Measurements from ENCODE around the gene RPRD2. TPM values are rescaled to one million over a fixed set of nuclear protein-coding genes. Genes with fewer than 3 reads are reported as not detected.

RPRD2 gene
- total RNA-seq, 1 experiment from 2014 or later: 26.7 TPM

- Histone ChIP-seq H3K36me3 (ENCODE audit: control insufficient read depth in 1 of 2, insufficient read depth in 2 of 2, low read length in 2 of 2) (no peaks in the 10 kb centered on the region), H3K4me2 (ENCODE audit: low read length) (no peak overlapping the region), H3K4me1 (ENCODE audit: control insufficient read depth in 1 of 2, insufficient read depth in 2 of 2, low read length in 2 of 2) (peaks cover 17 to 36% of the 10 kb centered on the region in 2 experiments), H3K9me3 (ENCODE audit: control insufficient read depth in 1 of 2, insufficient read depth in 1 of 2, low read depth in 1 of 2, low read length in 2 of 2) (no peaks in the 10 kb centered on the region), H3K27ac (ENCODE audit: low read depth, low read length) (no peak overlapping the region), H2AFZ (ENCODE audit: low read depth, low read length, poor library complexity, severe bottlenecking) (no peak overlapping the region), H3K4me3 (replicated peaks in 1 of 2; ENCODE audit: low read depth in 1 of 2, low read length in 2 of 2) (no peak overlapping the region), H3K27me3 (ENCODE audit: insufficient read depth, low read length) (no peaks in the 10 kb centered on the region), H3K79me2 (ENCODE audit: insufficient read depth, low read length) (peaks cover 89% of the 10 kb centered on the region), H4K20me1 (ENCODE audit: insufficient read depth) (no peaks in the 10 kb centered on the region), H3K9me2 (ENCODE audit: insufficient read depth) (no peaks in the 10 kb centered on the region), H3K9ac (ENCODE audit: low read length) (no peak overlapping the region)
- DNase-seq (ENCODE audit: low read depth, low spot score) (no peak), ATAC-seq (no peak)
- POLR2A ChIA-PET: no interaction called here
- no TSS peak for BruUV-seq (replicated peaks)
- CTCF ChIA-PET: no interaction called here
- RAD21 ChIA-PET (ENCODE audit: low non-redundant PET in 1 of 2, low total read pairs in 2 of 2, uncharacterized antibody in 2 of 2, unreplicated experiment in 2 of 2): no interaction called here
- intact Hi-C loops (cut with micrococcal nuclease): no loop called here
- TF ChIP-seq ATF3 (IDR thresholded peaks at IDR 0.05) (no peak), SRF (IDR thresholded peaks at IDR 0.05; ENCODE audit: low read depth) (no peak), TCF7L2 (IDR thresholded peaks at IDR 0.05; ENCODE audit: borderline replicate concordance, extremely low read depth, insufficient read depth, insufficient read length) (no peak), YY1 (IDR thresholded peaks at IDR 0.05; ENCODE audit: extremely low read depth, insufficient replicate concordance, low read depth, low read length) (no peak), ZNF274 (IDR thresholded peaks at IDR 0.05; ENCODE audit: low read depth, low read length) (no peak), CBX3 (IDR thresholded peaks at IDR 0.05; ENCODE audit: low read depth) (no peak), POLR2AphosphoS5 (IDR thresholded peaks at IDR 0.05; ENCODE audit: low read depth, low read length) (no peak), FOSL1 (IDR thresholded peaks at IDR 0.05; ENCODE audit: low read depth) (no peak)
- TF ChIP-seq, protein P1, sequence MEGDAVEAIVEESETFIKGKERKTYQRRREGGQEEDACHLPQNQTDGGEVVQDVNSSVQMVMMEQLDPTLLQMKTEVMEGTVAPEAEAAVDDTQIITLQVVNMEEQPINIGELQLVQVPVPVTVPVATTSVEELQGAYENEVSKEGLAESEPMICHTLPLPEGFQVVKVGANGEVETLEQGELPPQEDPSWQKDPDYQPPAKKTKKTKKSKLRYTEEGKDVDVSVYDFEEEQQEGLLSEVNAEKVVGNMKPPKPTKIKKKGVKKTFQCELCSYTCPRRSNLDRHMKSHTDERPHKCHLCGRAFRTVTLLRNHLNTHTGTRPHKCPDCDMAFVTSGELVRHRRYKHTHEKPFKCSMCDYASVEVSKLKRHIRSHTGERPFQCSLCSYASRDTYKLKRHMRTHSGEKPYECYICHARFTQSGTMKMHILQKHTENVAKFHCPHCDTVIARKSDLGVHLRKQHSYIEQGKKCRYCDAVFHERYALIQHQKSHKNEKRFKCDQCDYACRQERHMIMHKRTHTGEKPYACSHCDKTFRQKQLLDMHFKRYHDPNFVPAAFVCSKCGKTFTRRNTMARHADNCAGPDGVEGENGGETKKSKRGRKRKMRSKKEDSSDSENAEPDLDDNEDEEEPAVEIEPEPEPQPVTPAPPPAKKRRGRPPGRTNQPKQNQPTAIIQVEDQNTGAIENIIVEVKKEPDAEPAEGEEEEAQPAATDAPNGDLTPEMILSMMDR (IDR thresholded peaks at IDR 0.05 in 2 of 3, conservative IDR thresholded peaks at IDR 0.05 in 1 of 3; ENCODE audit: borderline replicate concordance in 1 of 3, insufficient read depth in 1 of 3, low read depth in 2 of 3, low read length in 2 of 3): no peak
Observed at GRCh38 chr1:150404465-150404864, 40.5 kb downstream of the RPRD2 start.
